HepG2 (cell line): ENCODE results near the gene HPD. TPM values are rescaled to one million over a fixed set of nuclear protein-coding genes. Genes with fewer than 3 reads are reported as not detected.

Experiments used
- EZH2 ChIP-seq: conservative IDR thresholded peaks from 2 replicates; pipeline ENCODE4 v1.6.1; 2012; ENCODE audit warnings: mild to moderate bottlenecking, low read depth, low read length, moderate library complexity
- FIP1L1 ChIP-seq: fragments of 200-400 bp; formaldehyde crosslinking; IDR thresholded peaks from 2 replicates; pipeline ENCODE4 v1.6.1; 2018; ENCODE audit warnings: low read depth, mild to moderate bottlenecking, low read length, moderate library complexity, borderline replicate concordance; ENCODE audit not compliant: insufficient read depth
- FLYWCH1 ChIP-seq: sonication (generic); formaldehyde crosslinking; IDR thresholded peaks from 2 replicates; pipeline ENCODE4 v1.8.1; 2023; ENCODE audit warnings: mild to moderate bottlenecking, missing genetic modification reagents
- HNF1A ChIP-seq, 2 experiments: sonication (generic) in 1 of 2; formaldehyde crosslinking in 1 of 2; IDR thresholded peaks; 2 replicates each; pipeline versions ENCODE4 v1.4.0 to v1.6.1; 2016 to 2020; ENCODE audit warnings: borderline replicate concordance in 1 of 2, low read depth in 1 of 2, mild to moderate bottlenecking in 1 of 2, missing genetic modification reagents in 1 of 2
- JUNB ChIP-seq: sonication (generic); formaldehyde crosslinking; IDR thresholded peaks from 2 replicates; pipeline ENCODE4 v1.8.0; 2022; ENCODE audit warnings: missing genetic modification reagents, mild to moderate bottlenecking, borderline replicate concordance
- MAZ ChIP-seq, 2 experiments: sonication (generic) in 1 of 2; formaldehyde crosslinking in 1 of 2; IDR thresholded peaks; 2 replicates each; pipeline versions ENCODE4 v1.5.0 to v1.6.1; 2012 to 2020; ENCODE audit warnings: low read depth in 2 of 2, mild to moderate bottlenecking in 2 of 2, borderline replicate concordance in 1 of 2, improper control_type of control experiment in 1 of 2, low read length in 1 of 2, missing genetic modification reagents in 1 of 2, moderate library complexity in 1 of 2
- MIXL1 ChIP-seq: IDR thresholded peaks from 2 replicates; pipeline ENCODE4 v1.6.1; 2016
- MTF1 ChIP-seq: sonication (generic); formaldehyde crosslinking; IDR thresholded peaks from 2 replicates; pipeline ENCODE4 v1.5.0; 2020; ENCODE audit warnings: missing genetic modification reagents
- NR1H2 ChIP-seq: sonication (generic); formaldehyde crosslinking; IDR thresholded peaks from 2 replicates; pipeline ENCODE4 v1.8.1; 2022; ENCODE audit warnings: low read depth, missing genetic modification reagents, borderline replicate concordance
- PCBP1 ChIP-seq: fragments of 200-400 bp; formaldehyde crosslinking; IDR thresholded peaks from 2 replicates; pipeline ENCODE4 v1.6.1; 2017; ENCODE audit warnings: mild to moderate bottlenecking, low read depth, low read length, borderline replicate concordance
- PLRG1 ChIP-seq: fragments of 450-650 bp; conservative IDR thresholded peaks from 2 replicates; pipeline ENCODE4 v1.6.1; 2016
- RBFOX2 ChIP-seq: fragments of 200-400 bp; formaldehyde crosslinking; IDR thresholded peaks from 2 replicates; pipeline ENCODE4 v1.6.1; 2017; ENCODE audit warnings: low read depth, mild to moderate bottlenecking, low read length
- RFXANK ChIP-seq: IDR thresholded peaks from 2 replicates; pipeline ENCODE4 v1.6.1; 2016
- TSC22D2 ChIP-seq: sonication (generic); formaldehyde crosslinking; IDR thresholded peaks from 2 replicates; pipeline ENCODE4 v1.5.1; 2020; ENCODE audit warnings: missing genetic modification reagents, mild to moderate bottlenecking, borderline replicate concordance
- ZFY ChIP-seq: sonication (generic); formaldehyde crosslinking; IDR thresholded peaks from 2 replicates; pipeline ENCODE4 v1.4.0; 2020; ENCODE audit warnings: missing genetic modification reagents
- ZNF263 ChIP-seq: sonication (generic); formaldehyde crosslinking; IDR thresholded peaks from 2 replicates; pipeline ENCODE4 v1.4.0; 2020; ENCODE audit warnings: missing genetic modification reagents
- ZNF556 ChIP-seq: sonication (generic); formaldehyde crosslinking; IDR thresholded peaks from 2 replicates; pipeline ENCODE4 v1.4.0; 2020; ENCODE audit warnings: mild to moderate bottlenecking, missing genetic modification reagents, borderline replicate concordance
- ZNF772 ChIP-seq: sonication (generic); formaldehyde crosslinking; IDR thresholded peaks from 2 replicates; pipeline ENCODE4 v1.5.0; 2020; ENCODE audit warnings: mild to moderate bottlenecking, missing genetic modification reagents
- ZNF781 ChIP-seq: sonication (generic); formaldehyde crosslinking; IDR thresholded peaks from 2 replicates; pipeline ENCODE4 v1.5.1; 2020; ENCODE audit warnings: borderline replicate concordance, mild to moderate bottlenecking, missing genetic modification reagents; ENCODE audit errors: not compliant biosample characterization
- ZSCAN22 ChIP-seq: sonication (generic); formaldehyde crosslinking; IDR thresholded peaks from 2 replicates; pipeline ENCODE4 v1.4.0; 2020; ENCODE audit warnings: mild to moderate bottlenecking, missing genetic modification reagents
- polyA plus RNA-seq, 8 experiments: library from polyadenylated mRNA; depleted of rRNA in 3 of 8; stranded (reverse) in 7 of 8; unstranded in 1 of 8; fragments of >200 nt; fragmentation: Illumina TruSeq in 4 of 8; extraction: Trizol in 4 of 8; gene quantifications; 2 replicates each; pipeline versions ENCODE4 v1.2.1 to v1.2.3, GENCODE V29; 2011 to 2016; ENCODE audit warnings: low read depth in 4 of 8, missing spikeins in 1 of 8, mixed read lengths in 1 of 8; ENCODE audit not compliant: insufficient read depth in 1 of 8
- total RNA-seq, 5 experiments: library from RNA; depleted of rRNA; stranded (reverse); fragments of >200 nt; fragmentation: Illumina TruSeq; extraction: Trizol; gene quantifications; 2 replicates each; pipeline ENCODE4 v1.2.3, GENCODE V29; 2016; ENCODE audit warnings: low read depth in 1 of 5

Gene HPD
- total and polyA plus RNA-seq, 2 of the 13 experiments (the other 11 are each of a cell fraction or from before 2014, with no cell fraction given) = 120 to 195 TPM

GRCh38 chr12:121803861-121804416 is 54.7 kb downstream of the HPD start, which contains the start of gene SETD1B (continued):
- no peak for TF ChIP-seq MAZ (IDR thresholded peaks at IDR 0.05; ENCODE audit: borderline replicate concordance, low read depth, low read length)
- TF ChIP-seq MAZ (CRISPR knock-in tag; IDR thresholded peaks at IDR 0.05; ENCODE audit: low read depth) = no peak
- TF ChIP-seq FIP1L1 = no peak
- no peak for TF ChIP-seq ZNF781
- peak; percentile 44 for TF ChIP-seq RBFOX2
- no peak for TF ChIP-seq MTF1 (CRISPR knock-in tag)
- no peak for TF ChIP-seq ZSCAN22 (CRISPR knock-in tag)
- no peak for TF ChIP-seq NR1H2 (CRISPR knock-in tag)
- no peak for TF ChIP-seq PLRG1
- TF ChIP-seq FLYWCH1 (CRISPR knock-in tag) = no peak
- no peak for TF ChIP-seq JUNB (CRISPR knock-in tag)
- no peak for TF ChIP-seq MIXL1 (CRISPR knock-in tag)
- TF ChIP-seq ZFY = peak; percentile 6; the same call in 1 of the 2 replicates
- TF ChIP-seq EZH2 = no peak
- no peak for TF ChIP-seq RFXANK (CRISPR knock-in tag)
- TF ChIP-seq ZNF263 (CRISPR knock-in tag) = peak; percentile 98
- no peak for TF ChIP-seq TSC22D2 (CRISPR knock-in tag)
- TF ChIP-seq PCBP1 = peak; percentile 38; the same call in 1 of the 2 replicates
- TF ChIP-seq ZNF556 = no peak
- TF ChIP-seq ZNF772 (CRISPR knock-in tag) = no peak
- no peak for TF ChIP-seq HNF1A (IDR thresholded peaks at IDR 0.05; ENCODE audit: low read depth)
- no peak for TF ChIP-seq HNF1A (CRISPR knock-in tag; IDR thresholded peaks at IDR 0.05; ENCODE audit: borderline replicate concordance)
